ENCODE data around the gene AMBP. TPM values are rescaled to one million over a fixed set of nuclear protein-coding genes. Genes with fewer than 3 reads are reported as not detected.

The AMBP gene
- polyA plus RNA-seq, 2 of the 4 experiments (the other 2 are of a cell fraction): 6.1 to 9.4 TPM

DNA sequence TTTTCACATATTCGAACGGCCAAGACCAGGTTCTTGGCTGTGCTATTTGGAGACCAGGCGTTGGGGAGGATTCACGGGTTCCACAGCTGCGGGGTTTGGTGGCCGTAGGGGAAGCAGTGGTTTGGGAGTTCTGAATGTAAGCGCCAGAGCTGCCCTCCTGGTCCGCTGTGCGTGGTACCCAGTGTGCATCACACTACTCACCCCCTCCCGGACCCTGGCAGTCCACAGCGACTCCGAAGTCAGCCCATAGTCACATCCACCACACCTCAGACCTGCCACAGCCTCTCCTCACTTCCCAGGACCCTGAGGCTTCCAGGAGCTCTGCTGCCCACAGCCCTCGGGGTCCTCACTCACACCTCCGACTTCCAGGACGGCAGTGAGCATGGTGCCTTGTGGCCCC is 26.8 kb downstream of the AMBP start:
- no peaks in the 10 kb centered on the region for H3K4me1 ChIP-seq
- WGBS (ENCODE audit: missing lambda C conversion rate): 96% methylated on average over 13 of the region's 15 CpGs
- H3K4me3 ChIP-seq: no peak overlapping the region
- no peak overlapping the region for H3K27ac ChIP-seq
- POLR2A ChIA-PET: no interaction called here
- ATAC-seq (no peak), FAIRE-seq (no peak), DNase-seq (ENCODE audit: low read depth in 1 of 2, low spot score in 1 of 2) (no peak)
- no peak overlapping the region for H3K4me2 ChIP-seq
- TF ChIP-seq CBX2 (IDR thresholded peaks at IDR 0.05; ENCODE audit: borderline replicate concordance, low read depth) (no peak), CBX8 (IDR thresholded peaks at IDR 0.05) (no peak), POLR2AphosphoS2 (conservative IDR thresholded peaks at IDR 0.05; ENCODE audit: low read length) (no peak), RFX5 (IDR thresholded peaks at IDR 0.05) (no peak), BHLHE40 (IDR thresholded peaks at IDR 0.05; ENCODE audit: low read depth, low read length) (no peak), MAFK (IDR thresholded peaks at IDR 0.05; ENCODE audit: partially characterized antibody) (no peak), SREBF2 (IDR thresholded peaks at IDR 0.05) (no peak), KDM5A (IDR thresholded peaks at IDR 0.05) (no peak), NR3C1 (IDR thresholded peaks at IDR 0.05) (no peak), RAD21 (conservative IDR thresholded peaks at IDR 0.05 in 1 of 2, IDR thresholded peaks at IDR 0.05 in 1 of 2) (no peak), HEYL (CRISPR knock-in tag; IDR thresholded peaks at IDR 0.05) (no peak), FOSB (CRISPR knock-in tag; IDR thresholded peaks at IDR 0.05) (no peak), KDM1A (IDR thresholded peaks at IDR 0.05; ENCODE audit: low read depth) (no peak), MAZ (IDR thresholded peaks at IDR 0.05; ENCODE audit: borderline replicate concordance, low read depth, low read length) (no peak), MYC (IDR thresholded peaks at IDR 0.05; ENCODE audit: borderline replicate concordance, low read length) (no peak), RCOR1 (IDR thresholded peaks at IDR 0.05; ENCODE audit: low read depth, low read length) (no peak)
- H3K9me3 ChIP-seq: no peaks in the 10 kb centered on the region
- CTCF ChIA-PET: interaction anchor here (0.9 to 1.8 kb wide), 2 partner anchors 31 to 369 kb away, joined by 3 to 7 read pairs; no protein-coding TSS in a partner anchor

DNA sequence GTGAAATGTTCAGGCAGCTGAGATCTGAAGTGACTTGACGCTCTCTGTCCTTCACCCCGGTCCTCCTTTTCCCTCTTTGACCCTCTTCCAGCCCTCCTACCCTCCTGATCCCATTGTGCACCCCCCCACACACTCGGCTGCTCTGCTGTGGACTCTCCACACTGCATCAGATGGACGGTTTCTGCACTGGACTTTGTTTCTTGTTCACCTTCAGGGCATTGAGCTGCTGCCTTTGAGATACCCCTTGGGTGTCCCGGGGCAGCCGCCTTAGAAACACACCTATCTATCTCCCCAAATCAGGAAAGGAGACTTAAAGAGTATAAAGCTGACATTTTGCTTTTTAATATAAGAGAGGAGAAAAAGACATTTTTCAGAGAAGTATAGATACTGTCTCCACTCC is 27.5 kb downstream of the AMBP start:
- H3K4me1 ChIP-seq: no peaks in the 10 kb centered on the region
- no peak for DNase-seq (ENCODE audit: low read depth in 1 of 2, low spot score in 1 of 2)
- H3K27ac ChIP-seq: no peak overlapping the region
- TF ChIP-seq MAZ (IDR thresholded peaks at IDR 0.05; ENCODE audit: borderline replicate concordance, low read depth, low read length) (no peak), GATA3 (IDR thresholded peaks at IDR 0.05; ENCODE audit: borderline replicate concordance) (no peak), ZFP36 (IDR thresholded peaks at IDR 0.05; ENCODE audit: borderline replicate concordance, partially characterized antibody) (no peak), ESRRA (IDR thresholded peaks at IDR 0.05; ENCODE audit: borderline replicate concordance, low read length) (no peak), HOXB13 (CRISPR knock-in tag; IDR thresholded peaks at IDR 0.05; ENCODE audit: low read depth) (no peak), BHLHE40 (IDR thresholded peaks at IDR 0.05; ENCODE audit: low read depth, low read length) (no peak), JUN (IDR thresholded peaks at IDR 0.05) (no peak), KDM5A (IDR thresholded peaks at IDR 0.05) (no peak), FOSB (CRISPR knock-in tag; IDR thresholded peaks at IDR 0.05) (no peak), TP53 (CRISPR knock-in tag; IDR thresholded peaks at IDR 0.05) (no peak), RAD21 (conservative IDR thresholded peaks at IDR 0.05 in 1 of 2, IDR thresholded peaks at IDR 0.05 in 1 of 2) (no peak), ZC3H11A (IDR thresholded peaks at IDR 0.05) (no peak)
- TF ChIP-seq, protein P1, sequence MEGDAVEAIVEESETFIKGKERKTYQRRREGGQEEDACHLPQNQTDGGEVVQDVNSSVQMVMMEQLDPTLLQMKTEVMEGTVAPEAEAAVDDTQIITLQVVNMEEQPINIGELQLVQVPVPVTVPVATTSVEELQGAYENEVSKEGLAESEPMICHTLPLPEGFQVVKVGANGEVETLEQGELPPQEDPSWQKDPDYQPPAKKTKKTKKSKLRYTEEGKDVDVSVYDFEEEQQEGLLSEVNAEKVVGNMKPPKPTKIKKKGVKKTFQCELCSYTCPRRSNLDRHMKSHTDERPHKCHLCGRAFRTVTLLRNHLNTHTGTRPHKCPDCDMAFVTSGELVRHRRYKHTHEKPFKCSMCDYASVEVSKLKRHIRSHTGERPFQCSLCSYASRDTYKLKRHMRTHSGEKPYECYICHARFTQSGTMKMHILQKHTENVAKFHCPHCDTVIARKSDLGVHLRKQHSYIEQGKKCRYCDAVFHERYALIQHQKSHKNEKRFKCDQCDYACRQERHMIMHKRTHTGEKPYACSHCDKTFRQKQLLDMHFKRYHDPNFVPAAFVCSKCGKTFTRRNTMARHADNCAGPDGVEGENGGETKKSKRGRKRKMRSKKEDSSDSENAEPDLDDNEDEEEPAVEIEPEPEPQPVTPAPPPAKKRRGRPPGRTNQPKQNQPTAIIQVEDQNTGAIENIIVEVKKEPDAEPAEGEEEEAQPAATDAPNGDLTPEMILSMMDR (IDR thresholded peaks at IDR 0.05): no peak
- TF ChIP-seq, protein P2, sequence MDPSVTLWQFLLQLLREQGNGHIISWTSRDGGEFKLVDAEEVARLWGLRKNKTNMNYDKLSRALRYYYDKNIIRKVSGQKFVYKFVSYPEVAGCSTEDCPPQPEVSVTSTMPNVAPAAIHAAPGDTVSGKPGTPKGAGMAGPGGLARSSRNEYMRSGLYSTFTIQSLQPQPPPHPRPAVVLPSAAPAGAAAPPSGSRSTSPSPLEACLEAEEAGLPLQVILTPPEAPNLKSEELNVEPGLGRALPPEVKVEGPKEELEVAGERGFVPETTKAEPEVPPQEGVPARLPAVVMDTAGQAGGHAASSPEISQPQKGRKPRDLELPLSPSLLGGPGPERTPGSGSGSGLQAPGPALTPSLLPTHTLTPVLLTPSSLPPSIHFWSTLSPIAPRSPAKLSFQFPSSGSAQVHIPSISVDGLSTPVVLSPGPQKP (IDR thresholded peaks at IDR 0.05; ENCODE audit: low read depth, low read length): no peak
- TF ChIP-seq, protein P3, sequence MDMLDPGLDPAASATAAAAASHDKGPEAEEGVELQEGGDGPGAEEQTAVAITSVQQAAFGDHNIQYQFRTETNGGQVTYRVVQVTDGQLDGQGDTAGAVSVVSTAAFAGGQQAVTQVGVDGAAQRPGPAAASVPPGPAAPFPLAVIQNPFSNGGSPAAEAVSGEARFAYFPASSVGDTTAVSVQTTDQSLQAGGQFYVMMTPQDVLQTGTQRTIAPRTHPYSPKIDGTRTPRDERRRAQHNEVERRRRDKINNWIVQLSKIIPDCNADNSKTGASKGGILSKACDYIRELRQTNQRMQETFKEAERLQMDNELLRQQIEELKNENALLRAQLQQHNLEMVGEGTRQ (IDR thresholded peaks at IDR 0.05): no peak
- no peak overlapping the region for H3K4me3 ChIP-seq
- no peak overlapping the region for H3K4me2 ChIP-seq
- no peaks in the 10 kb centered on the region for H3K9me3 ChIP-seq
- 86% methylated on average over 6 of the region's 6 CpGs for WGBS (ENCODE audit: missing lambda C conversion rate)
- ATAC-seq: no peak
- FAIRE-seq: no peak
- ChIA-PET POLR2A (no interaction called here), CTCF (interaction anchor here (0.9 to 1.8 kb wide), 2 partner anchors 32 to 369 kb away, joined by 3 to 7 read pairs; no protein-coding TSS in a partner anchor)

Data from A549 (cell line).